Testis (tissue), 2 donors: ENCODE results near the gene IMMP2L.

Source experiments
- POLR2A ChIP-seq: fragments of 450-650 bp; IDR thresholded peaks from one replicate; pipeline ENCODE4 v1.6.1; 2017; ENCODE audit warnings: antibody characterized with exemption, mild to moderate bottlenecking, moderate library complexity
- TF ChIP-seq, protein P1 (sequence below), 3 experiments: fragments of 450-650 bp in 2 of 3; fragments of 200-600 bp in 1 of 3; sonication (generic) in 1 of 3; IDR thresholded peaks; one replicate each; pipeline ENCODE4 v1.5.1; 2016 to 2019; ENCODE audit warnings: antibody characterized with exemption in 3 of 3, mild to moderate bottlenecking in 2 of 3, moderate library complexity in 1 of 3

DNA sequence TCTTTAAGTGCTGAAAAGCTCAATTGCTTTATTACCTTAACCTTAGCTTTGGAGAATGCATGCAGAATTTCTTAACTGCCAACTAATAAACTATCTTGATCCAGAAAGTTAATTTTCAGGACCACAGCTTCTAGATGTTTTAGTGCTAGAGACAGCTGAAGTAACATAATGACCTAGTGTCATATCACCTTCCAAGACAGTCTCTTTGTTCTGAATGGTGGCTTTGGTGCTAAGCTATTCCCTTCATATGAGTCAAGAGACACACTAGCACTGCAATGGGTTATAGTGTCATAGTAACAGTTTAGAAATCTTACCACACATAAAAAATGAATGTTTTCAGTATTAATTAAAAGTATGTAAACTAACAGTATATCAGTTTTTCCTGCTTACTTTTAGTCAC is 586.8 kb downstream of the IMMP2L start:
- TF ChIP-seq, protein P1, sequence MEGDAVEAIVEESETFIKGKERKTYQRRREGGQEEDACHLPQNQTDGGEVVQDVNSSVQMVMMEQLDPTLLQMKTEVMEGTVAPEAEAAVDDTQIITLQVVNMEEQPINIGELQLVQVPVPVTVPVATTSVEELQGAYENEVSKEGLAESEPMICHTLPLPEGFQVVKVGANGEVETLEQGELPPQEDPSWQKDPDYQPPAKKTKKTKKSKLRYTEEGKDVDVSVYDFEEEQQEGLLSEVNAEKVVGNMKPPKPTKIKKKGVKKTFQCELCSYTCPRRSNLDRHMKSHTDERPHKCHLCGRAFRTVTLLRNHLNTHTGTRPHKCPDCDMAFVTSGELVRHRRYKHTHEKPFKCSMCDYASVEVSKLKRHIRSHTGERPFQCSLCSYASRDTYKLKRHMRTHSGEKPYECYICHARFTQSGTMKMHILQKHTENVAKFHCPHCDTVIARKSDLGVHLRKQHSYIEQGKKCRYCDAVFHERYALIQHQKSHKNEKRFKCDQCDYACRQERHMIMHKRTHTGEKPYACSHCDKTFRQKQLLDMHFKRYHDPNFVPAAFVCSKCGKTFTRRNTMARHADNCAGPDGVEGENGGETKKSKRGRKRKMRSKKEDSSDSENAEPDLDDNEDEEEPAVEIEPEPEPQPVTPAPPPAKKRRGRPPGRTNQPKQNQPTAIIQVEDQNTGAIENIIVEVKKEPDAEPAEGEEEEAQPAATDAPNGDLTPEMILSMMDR (IDR thresholded peaks at IDR 0.05), result no peak
- TF ChIP-seq POLR2A, result no peak
